Epidermal melanocyte (primary cell): ENCODE results near the gene PPM1E.
"Not testable (repeated sequence)": the region's sequence is repeated elsewhere in the genome, so short reads cannot be mapped to it uniquely, and the experiment has no call there.

Experiments
- DNase-seq: peaks from one replicate; pipeline ENCODE4 v3.0.0; 2011; ENCODE audit warnings: low spot score; ENCODE audit not compliant: insufficient read length

Gene PPM1E

DNA sequence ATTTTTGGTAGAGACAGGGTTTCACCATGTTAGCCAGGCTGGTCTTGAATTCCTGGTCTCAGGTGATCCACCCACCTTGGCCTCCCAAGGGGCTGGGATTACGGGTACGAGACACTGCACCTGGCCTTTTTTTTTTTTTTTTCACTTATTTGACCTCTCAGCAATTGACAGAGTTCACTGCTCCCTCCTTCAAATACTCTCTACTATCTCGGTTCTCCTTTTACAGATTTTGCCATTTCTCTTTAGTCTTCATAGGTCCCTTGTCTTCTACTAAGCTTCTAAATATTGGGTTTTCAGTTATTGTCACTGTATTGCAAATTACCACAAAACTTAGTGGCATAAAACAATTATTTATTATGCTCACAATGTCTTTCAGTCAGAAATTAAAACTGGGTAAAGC, 191.8 kb downstream of the PPM1E start:
- DNase-seq = no peak

DNA sequence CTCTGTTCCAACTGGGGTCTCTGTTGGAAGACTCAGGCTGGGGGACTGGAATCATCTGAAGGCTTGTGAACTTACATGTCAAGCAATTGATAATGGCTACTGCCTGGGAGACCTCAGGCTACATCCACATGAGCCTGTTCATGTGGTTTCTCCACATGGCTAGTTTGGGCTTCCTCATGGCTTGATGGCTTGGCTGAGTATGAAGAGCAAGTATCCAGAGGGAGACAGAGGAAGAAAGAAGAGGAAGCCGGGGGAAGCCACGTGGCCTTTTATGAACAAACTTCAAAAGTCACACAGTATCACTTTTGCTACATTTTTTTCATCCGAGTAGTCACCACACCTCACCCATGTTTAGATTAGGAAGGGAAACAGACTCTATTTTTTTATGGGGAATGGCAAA, 192.2 kb downstream of the PPM1E start:
- DNase-seq = no peak

DNA sequence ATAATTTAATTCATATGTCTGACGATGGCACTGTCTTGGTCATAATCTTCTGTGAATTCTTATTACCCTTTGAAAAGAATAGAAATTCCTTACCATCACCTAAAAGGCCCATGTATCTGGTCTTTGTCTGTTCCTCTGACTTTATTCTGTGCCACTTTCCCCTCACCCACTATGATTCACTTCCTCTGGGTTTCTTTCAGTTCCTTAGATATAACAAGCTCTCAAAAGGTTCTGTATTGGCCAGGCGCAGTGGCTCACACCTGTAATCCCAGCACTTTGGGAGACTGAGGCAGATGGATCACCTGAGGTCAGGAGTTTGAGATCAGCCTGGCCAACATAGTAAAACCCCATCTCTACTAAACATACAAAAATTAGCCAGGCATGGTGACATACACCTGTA, 198.7 kb downstream of the PPM1E start:
- not testable (repeated sequence) for DNase-seq

DNA sequence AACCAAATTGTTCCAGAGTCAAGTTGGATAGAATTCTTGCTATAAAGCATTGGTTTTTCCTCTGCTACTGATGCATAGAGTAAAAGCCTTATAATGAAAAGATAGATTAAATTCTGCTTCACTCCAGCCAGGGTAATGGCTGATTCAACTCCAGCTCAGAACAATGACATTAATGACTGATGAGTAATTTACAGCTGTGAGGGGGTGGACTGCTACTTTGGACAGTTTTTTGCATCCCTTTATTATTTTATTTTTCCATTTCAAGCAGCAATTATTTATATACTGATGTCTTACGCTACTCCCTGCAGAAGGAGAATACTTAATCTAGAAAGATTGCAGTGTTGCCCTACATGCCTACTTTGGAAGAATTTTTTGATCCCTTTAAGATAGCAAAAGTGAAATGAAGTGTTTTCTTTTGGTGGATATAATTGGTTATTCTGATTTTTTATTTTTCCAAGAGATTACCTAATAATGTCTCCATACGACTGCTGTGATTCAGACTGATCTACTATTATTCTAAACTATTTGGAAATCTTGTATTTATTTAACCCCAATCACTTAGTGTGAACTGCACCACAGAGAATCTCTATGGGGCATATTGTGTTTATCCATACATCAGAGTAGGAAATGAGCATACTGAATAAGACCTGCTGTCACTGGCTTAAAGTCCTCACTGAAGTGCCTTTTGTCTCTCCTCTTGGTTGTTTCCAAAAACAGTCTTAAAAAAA, 201.5 kb downstream of the PPM1E start:
- no peak for DNase-seq

DNA sequence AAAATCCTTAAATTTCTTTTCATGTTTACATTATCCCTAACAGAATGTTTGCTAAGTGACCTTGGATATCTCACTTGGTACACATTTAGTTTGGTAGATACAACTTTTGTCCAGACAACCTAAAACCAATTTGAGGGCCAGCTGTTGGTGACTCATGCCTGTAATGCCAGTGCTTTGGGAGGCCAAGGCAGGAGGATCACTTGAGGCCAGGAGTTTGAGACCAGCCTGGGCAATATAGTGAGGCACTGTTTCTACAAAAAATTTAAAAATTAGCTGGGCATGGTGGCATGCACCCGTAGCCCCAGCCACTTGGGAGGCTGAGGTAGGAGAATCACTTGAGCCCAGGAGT, 202.0 kb downstream of the PPM1E start:
- DNase-seq = not testable (repeated sequence)

DNA sequence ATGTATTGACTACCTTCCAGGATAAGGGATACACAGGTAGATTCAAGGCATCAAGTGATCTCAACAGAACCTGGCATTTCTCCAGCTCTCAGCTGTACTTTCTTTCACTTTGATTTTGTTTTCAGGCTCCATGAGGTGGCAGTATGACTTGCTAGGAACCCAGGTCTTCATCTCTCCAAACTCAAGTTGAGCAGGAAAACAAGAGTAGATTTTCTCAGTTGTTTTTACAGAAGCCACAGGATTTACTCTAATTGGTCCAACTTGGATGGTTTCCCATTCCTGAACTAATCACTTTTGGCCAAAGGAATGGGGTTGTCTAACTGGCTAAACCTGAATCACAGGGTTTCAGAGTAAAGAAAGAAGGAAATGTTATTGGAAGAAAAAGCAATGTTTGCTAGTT, 204.4 kb downstream of the PPM1E start:
- no peak for DNase-seq

DNA sequence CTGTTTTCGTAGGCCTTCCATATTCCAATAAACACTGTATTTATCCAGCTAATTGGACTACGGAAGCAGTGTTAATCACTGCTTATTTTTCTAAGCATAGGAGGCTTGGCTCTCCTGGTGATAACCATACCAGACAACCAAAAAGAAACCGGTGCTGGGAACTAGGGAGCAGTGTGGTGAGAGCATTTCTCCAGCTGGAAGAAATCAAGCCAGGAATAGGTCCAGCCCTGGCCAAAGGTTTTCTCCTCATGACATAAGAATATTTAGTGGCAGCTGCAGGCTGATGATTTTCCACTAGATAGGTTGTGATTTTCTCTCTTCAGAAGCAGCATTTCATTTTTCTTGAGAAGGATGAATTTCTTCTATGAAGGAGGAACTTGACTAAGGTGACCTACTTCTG, 209.6 kb downstream of the PPM1E start:
- no peak for DNase-seq

DNA sequence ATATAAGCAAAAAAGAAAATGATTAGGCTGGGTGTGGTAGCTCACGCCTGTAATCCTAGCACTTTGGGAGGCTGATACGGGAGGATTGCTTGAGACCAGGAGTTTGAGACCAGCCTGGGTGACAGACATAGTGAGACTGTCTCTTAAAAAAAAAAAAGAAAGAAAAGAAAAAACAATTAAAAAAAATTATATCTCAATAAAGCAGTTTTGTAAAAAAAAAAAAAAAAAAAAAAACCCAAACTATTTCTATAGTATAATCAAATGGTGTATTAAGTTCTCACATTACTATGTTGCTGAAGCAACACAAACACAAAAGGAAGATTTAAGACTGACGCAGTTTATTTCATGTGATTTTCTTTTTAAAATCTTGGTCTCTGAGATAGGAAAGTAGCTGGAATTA, 210.6 kb downstream of the PPM1E start:
- no peak for DNase-seq

DNA sequence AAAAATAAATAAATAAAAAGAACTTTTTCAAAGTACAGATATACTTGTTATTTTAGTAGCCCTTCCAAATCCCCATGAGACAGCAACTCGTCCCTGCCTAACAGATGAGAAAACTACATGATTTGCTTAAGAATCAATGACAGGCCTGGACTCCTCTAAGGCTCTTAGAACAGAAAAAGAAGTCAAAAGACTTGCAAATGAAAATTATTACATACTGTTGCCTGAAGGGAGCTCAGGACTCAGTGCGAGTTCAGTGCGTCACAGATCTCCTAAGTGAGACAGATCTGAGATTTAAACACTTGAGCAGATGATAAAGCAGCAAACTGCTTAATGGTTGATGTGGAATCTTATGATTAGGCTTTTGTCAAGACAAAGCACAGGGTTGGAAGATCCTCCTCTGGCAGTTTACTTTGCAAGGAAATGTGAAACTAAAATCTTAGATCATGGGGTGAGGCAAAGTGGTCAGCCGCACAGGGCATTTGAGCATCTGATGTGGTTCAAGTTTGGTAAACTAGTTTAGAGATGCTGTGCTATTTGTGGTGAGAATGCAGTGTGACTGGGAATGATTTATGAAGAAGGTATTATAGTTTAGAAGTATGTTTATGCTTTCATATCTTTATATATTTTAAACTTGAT, 212.9 kb downstream of the PPM1E start:
- no peak for DNase-seq

DNA sequence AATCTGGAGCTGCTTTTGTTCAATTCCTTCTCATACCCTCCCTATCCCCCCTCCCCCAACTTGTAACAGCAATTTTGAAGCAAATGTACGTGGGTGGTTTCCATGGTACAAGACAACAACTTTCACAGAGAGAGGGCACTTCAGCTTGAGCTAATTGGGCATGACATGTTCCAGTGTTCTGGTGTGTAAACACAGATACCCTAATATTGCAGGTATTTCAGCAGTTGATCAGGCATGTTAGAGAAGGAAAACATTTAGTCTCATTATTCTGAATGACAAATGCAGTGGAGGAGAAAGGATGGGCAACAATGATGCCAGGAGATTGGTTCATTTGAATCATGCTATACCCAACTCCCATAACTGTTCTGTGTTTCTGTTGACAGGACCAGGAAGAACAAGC, 213.5 kb downstream of the PPM1E start:
- DNase-seq = no peak

DNA sequence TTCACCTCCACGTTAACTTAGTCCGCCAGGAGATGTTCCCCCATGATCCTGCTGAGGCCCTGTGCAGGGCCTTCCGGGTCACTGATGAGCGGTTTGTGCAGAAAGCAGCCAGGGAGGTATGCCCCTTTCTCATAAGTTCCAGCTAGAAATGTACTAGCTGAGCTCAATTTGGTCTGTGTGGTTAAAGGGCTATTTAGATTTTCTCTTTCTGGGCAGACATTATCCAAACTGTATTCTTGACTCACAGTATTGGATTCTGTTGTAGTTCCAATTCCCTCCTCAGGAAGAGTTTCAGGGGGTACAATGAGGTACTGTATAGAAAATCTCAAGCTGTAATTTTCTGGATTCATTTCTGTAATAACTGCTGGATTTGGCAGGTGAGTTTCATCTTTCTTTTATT, 214.0 kb downstream of the PPM1E start:
- no peak for DNase-seq

DNA sequence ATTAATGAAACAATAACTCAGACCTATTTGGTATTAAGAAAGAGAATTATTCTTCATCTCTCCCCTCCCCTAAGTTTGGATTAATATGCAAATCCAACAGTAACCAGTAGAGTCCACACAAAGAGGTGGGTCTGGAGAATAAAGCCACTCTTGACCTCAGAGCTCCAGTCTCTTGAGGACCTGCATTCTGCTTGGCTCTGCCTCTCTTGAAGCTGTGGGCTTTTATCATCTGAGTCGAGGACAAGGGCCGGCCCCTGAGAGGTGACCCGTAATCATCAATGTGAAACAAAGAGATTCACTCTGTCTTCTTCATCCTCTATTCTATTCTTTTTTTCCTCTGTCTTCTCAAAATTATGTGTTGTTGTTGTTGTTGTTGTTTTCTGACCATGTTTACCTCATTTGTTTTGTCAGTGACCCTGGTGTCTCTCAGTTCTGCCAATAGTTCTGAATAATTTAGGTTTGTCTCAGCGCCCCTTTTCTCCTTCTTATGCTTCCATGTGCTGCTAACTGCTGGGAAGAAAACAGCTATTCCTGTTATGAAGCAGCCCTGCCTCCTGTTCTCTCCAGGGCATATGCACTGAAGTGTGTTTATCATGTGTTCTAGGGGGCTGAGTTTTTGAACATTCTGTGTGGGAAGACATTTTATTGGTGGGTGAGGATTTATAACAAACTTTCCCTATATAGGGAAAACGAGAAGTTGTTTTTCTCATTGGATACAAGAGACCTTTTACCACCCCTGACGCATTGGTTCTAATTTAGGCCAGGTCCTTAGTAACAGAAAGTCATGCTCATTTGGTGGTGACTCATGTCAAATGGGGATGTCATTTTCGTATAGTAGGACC, 215.2 kb downstream of the PPM1E start:
- DNase-seq = no peak

DNA sequence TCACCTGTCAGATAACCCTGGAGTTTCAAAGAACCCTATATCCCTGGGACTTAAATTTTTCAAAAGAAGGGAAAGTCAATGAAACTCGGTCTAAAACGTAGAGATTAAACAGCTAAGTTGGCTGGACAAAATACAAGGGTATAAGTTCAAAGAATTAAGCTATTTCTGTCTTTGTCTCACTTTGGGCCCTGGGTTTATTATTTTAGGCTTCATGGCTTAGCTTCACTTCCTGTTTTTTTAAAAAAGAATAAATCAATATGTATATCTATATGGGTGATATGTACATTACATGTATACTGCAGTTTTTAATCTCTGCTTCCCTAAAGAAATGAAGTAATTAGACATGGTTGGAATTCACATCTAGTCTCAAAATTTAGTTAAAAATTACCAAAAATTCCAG, 218.7 kb downstream of the PPM1E start:
- DNase-seq = no peak

DNA sequence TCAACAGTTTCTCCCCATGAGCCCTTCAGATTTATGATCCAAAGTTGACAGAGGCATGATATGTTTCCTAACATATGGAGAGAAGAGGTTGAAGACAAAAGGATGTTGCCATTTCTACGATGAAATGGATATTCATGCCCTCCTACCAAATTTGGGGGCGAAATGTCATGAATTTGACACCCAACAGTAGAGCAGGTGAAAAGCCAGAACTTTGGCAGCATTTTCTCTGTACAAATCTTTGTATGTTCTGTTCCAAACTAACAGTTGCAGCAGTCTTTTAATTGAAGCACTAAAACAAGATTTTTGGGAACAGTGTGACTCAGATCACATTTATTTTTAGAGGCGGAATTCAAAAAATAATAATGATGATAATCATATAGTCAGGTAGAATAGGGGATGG, 220.9 kb downstream of the PPM1E start:
- no peak for DNase-seq

DNA sequence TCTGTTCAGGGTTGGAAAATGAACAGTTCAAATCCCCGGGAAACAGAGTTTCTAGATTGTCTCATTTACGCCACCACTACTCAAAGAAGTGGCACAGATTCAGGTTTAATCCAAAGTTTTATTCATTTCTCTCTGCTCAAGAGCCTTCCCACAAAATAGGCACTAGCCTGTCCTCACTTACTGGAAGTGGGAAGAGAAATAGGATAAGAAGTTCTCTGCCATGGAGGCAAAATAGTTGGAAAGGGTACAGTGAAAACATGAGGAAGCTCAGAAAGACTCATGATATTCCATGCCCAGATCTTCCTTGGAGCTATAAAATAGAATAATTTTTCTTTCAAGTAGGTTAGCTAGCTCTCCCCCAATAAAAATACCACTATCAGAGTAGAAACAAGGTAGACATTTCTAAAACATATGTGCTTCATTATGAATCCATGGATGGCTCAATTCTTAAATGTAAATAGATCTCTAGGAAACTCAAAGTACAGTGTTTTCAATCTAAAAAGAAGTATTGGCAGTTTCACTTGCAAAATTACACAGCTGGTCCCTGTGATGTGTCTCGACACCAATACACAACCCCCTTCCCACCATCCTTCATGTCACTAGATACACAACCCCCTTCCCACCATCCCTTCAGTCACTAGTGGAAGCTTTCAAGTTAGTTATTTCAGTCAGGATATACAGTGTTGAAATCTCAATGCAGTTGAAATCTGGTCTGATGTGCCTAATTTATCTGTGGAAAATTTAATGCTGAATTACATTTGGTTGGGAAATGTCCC, 225.2 kb downstream of the PPM1E start:
- no peak for DNase-seq

DNA sequence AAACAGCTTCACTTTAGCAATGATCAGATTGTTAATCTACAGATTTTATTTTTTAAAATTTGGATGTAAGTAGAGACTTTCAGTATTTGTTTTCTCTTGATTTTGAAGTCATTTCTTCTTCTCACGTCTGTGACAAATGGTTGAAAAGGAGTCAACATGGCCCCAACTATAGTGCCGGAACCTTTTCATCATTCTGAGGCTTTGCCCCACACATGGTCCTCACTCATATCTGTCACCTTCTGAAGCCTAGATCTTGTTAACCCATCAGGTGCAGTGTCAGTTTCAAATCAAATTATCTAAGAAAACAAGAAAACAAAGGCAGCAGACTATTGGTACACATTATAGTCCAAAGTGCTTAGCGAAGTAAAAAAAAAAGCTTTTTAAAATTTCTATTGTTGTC, 227.0 kb downstream of the PPM1E start:
- no peak for DNase-seq

DNA sequence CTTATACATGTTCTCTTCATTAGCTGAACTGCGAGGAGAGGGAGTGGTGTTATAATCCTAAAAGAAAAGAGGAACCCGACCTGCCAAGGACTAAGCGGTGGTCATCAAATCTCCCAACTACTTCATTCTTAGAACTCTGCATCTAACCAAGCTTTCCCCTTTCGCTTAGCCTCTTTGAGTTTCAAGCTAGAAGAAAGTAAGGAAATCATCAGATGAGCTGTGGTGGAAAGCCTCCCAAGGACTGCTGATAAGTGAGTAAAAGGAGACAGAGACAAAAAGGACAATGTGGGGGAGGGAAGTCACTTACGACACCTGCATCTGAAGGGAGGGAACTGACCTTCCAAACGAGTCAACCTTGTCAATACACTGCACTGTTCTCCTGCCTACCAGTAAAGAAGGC, 229.7 kb downstream of the PPM1E start:
- no peak for DNase-seq

DNA sequence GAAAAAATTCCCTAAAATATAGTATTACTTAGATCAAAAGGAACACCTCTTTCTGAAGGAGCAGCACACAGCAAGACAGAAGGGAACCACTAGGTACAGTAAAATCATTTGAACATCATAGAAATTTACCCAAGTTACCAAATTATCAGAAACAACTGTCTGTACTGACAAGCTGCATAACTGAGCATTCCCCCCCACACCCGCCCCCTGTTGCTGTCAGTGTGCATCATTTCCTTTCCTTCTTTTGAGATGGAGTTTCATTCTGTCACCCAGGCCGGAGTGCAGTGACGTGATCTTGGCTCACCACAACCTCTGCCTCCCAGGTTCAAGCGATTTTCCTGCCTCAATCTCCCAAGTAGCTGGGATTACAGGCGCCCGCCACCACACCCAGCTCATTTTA, 230.3 kb downstream of the PPM1E start:
- no peak for DNase-seq

DNA sequence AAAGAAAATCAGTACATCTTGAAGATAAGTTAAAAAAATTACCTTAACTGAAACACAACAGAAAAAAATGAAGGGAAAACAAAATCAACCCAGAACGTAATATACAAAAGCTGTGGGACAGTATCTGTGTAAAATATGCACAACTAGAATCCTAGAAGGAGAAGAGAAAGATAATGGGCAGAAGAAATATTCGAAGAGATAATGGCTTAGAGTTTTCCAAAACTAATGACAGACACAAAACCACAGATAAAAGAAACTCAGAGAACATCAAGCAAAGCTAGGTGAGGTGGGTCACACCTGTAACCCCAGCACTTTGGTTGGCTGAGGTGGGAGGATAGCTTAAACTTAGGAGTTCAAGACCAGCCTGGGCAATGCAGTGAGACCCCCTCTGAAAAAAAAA, 234.0 kb downstream of the PPM1E start:
- DNase-seq = no peak

DNA sequence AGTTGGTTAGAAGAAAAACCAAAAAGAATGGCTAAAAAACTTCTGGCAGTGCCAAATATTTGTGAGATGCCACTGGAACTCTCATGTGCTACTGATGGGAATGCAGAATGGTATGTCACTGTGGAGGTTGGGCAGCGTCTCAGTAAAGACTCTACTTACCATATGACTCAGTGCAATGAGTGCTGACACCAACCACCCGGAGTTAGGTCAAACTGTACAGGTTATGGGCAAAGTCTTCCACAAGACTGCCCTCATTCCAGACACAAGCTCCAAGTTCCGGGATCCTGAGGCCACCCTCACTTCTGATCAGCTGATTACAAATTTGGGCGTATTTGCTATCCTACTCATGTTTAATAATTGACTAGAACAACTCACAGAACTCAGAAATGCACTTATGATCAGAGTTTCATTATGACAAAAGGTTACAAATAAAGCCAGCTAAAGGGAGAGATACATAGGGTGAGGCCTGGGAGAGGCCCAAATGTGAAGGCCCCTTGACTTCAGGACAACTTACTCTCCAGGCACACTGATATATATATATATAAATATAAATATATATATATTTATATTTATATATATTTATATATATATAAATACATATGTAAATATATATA, 236.2 kb downstream of the PPM1E start:
- no peak for DNase-seq

DNA sequence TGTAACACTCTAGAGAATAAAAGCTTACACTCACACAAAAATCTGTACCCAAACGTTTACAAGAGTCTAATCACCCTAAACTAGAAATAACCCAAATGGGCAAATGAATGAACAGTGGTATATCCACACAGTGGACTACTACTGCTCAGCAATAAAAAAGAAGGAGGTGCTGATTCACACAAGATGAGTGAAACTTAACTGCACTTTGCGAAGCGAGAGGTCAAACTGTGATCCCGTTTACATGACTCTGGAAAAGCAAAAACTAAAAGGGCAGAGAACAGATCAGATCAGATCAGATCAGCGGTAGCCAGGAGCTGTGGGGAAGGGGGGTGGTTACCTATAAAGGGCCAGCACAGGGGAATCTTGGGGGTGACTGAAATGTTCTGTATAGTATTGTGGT, 237.7 kb downstream of the PPM1E start:
- no peak for DNase-seq
